Measurements from ENCODE around the gene ESYT3.
"Not testable (repeated sequence)": the region's sequence is repeated elsewhere in the genome, so short reads cannot be mapped to it uniquely, and the experiment has no call there.

The ESYT3 gene

DNA sequence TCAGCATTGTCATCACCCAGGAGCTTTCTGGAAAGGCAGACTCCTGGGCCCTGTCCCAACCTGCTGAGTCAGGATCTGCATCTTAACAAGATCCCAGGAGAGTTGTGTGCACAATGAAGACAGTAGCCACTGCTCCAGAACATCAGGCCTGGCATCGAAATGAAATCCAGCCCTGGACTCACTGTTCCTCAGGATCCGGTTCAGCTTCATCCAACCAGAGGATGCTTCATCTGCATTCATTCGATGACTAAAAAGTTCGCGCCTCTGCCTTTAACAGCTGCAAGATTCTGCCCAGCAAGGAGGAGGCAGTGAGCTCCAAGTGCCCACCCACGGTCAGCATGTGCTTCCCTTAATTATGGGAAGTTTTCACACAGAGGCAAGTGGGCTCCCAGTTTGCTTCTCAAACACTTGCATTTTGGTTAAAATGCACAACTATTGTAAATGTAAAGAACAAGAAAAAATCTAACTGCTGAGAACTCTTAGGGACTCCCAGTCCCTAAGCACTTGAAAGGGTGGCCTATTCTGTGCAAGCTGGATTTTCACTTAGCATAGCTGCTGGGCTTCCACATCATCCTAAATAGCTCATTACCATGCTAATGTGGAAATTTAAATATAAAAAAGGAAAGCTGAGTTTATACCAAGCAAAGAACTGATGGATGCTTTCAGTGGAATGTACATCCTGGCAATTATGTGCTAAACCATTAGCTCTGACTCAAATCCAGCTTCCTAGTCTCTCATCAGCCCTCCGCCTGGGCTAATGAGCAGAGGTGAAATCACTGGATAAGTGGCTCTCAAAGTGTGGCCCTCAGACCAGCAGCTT is 25.5 kb upstream of the ESYT3 start:
- no peak for DNase-seq (ENCODE audit: low read depth)

DNA sequence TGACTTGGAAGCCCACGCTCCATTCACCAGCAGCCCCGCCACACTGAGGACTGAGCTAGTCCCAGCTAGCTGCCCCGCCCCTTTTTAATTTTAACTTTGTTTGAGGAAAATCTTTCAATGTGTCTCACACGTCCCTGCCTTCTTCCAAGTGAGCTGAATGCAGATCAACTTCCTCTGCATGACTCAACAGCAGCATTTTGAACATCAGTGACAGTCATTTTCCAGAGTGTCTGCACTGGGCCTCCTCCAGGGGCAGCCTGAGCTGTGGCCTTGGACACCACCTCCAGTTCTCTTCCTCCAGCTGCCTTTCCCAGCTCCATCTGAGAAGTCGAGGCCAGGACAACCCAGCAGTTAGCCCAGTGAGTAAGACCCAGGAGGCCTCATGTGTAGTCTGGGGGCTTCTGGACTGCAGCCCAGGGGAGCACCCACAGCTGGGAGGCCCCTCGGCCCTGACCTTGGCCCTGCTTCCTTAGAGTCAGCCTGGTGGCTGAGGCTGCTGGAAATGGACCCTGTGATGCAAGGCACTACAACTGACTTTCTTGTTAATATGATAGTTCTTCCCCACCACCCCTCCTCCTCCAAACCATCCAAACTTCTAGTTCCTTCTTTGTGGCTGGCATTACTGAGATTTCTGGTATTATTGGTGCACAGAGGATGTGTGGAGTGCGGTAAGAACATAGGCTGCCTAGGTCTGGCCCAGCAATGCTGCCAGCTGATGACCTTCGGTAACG is 21.4 kb upstream of the ESYT3 start:
- DNase-seq (ENCODE audit: low read depth): no peak

DNA sequence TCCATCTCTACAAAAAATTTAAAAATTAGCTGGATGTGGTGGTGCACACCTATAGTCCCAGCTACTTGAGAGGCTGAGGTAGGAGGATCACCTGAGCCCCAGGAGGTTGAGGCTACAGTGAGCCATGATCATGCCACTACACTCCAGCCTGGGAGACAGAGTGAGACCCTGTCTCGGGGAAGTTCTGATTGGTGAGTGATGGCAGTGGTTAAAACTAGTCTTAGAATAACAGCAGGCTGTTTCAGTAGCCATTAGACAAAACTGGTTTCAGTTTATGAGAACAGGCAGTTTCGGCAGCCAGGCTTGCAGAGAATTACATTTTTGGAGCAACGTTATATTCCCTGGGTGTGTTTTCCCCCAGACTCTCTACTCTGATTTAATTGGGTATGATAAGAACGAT is 18.2 kb upstream of the ESYT3 start:
- not testable (repeated sequence) for DNase-seq (ENCODE audit: low read depth)

DNA sequence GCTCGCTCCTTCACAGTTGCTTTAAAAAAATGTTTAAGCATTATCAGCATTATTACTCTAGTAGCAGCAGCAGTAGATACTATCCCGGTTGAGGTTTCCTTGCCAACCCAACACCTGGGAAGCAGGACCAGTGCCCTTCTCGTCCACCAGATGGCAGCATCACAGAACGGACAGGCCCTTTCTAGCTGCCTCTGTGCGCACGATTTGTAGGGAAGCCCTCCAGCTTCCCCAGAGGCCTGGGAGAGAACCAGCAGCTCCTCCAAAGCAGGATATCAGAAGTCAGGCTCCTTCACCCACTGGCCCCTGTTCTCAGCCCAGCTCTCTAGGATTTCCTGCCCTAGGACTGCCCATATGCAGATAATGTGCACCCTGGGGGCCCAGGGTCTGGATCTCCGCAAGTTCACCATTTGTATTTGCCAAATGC is 16.8 kb upstream of the ESYT3 start:
- peak; percentile 27 for DNase-seq (ENCODE audit: low read depth)

DNA sequence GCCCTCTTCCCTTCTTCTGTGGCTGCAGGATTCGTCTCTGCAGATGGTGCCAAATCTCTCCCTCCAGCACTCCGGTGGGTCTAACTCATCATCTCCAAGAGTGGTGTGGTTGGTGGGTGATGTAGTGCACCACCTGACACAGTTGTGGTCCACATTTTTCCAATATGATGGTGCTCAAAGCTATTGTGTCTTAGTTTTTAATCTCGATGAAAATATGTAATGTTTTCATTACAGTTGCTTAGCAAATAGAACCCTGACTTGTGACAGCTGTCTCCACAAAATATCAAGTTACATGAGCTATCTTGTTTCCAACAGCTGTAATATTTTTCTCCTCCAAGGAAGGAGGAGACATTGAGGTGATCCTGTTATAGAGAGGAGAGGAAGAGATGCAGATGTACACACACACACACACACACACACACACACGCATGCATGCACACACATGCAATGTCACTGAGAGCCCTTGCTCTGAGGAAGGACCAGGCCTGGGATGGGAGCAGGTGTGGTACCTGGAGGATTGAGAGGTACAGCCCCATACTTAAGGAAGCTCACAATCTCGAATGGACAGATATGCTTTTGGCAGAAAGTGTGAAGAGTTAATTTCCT is 15.7 kb upstream of the ESYT3 start:
- DNase-seq (ENCODE audit: low read depth): no peak

DNA sequence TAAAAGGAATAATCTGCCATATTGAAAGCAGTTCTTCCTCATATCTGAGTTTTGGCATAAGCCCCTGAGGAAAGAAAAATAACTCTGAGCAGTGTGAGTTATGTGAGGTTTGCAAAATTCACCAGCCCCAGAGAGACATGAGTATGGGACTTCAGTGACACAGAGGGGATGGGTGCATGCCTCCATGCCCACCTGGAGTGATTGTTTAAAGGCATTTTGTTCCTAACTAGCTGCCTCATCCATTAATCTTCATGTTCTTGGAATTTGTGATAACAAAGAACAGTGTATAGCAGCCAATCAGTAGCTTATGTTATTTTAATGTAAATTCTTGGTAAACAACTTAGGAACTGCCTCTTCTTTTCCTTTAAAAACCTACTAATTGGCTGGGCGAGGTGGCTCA is 11.1 kb upstream of the ESYT3 start:
- no peak for DNase-seq (ENCODE audit: low read depth)

DNA sequence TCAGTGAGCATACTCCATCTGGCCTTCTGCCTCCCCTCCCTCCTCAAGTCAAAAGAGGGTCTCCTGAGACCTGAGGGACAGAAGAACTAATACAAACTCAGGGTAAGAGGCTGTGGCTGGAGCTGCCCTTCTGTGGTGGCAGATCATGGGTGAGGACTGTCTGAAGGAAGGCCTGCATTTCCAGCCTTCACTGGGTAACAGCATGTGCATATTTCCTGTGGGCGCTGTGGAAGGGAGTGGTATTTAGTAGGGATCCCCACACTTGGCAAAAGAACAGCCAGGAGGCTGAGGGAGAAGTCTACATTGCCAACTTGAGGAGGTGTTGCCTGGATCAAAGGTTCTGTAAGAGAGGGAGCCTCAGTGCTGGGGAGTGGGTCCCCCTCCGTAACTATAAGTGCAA is 10.1 kb upstream of the ESYT3 start:
- no peak for DNase-seq (ENCODE audit: low read depth)

DNA sequence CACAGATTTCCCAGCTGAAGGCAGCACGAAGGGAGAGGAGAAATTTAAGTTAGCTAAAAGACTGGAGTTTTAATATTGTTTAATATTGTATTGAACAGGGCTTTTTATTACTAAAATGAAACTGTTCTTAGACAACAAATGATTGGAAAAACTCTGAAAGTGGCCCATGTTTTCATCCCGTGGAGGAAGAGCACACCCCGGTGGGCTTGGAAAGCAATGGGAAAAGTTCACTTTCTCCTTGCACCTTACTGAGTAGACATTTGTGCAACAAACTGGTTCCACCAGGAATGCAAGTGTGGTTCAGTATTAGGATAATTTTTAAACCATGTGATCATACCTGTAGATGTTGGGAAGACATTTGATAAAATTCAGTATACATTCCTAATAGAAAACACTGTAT is 8.2 kb upstream of the ESYT3 start:
- no peak for DNase-seq (ENCODE audit: low read depth)

DNA sequence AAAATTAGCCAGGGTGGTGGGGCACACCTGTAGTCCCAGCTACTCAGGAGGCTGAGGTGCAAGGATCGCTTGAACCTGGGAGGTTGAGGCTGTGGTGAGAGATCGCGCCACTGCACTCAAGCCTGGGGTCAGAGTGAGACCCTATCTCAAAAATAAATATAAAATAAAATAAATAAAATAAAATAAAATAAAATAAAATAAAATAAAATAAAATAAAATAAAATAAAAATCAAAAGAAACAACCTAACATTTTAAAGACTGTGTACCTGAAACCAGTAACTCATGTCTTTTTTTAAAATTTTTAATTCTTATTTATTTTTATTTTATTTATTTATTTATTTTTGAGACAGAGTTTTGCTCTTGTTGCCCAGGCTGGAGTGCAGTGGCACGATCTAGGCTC is 7.7 kb upstream of the ESYT3 start:
- not testable (repeated sequence) for DNase-seq (ENCODE audit: low read depth)

DNA sequence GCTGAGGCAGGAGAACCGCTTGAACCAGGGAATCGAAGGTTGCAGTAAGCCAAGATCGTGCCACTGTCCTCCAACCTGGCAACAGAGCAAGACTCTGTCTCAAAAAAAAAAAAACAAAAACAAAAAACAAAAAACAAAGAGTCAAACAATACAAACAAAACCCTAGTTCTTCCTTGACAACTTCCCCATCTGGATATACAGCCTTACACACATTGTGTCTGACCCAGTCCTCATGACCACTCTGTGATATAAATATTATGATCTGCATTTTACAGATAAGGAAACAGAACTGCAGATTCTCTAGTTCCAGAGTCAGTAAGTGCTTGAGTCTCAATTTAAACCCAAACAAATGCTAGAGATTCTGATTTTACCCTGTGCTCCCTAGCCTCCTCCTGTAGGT is 4.8 kb upstream of the ESYT3 start:
- DNase-seq (ENCODE audit: low read depth): no peak

DNA sequence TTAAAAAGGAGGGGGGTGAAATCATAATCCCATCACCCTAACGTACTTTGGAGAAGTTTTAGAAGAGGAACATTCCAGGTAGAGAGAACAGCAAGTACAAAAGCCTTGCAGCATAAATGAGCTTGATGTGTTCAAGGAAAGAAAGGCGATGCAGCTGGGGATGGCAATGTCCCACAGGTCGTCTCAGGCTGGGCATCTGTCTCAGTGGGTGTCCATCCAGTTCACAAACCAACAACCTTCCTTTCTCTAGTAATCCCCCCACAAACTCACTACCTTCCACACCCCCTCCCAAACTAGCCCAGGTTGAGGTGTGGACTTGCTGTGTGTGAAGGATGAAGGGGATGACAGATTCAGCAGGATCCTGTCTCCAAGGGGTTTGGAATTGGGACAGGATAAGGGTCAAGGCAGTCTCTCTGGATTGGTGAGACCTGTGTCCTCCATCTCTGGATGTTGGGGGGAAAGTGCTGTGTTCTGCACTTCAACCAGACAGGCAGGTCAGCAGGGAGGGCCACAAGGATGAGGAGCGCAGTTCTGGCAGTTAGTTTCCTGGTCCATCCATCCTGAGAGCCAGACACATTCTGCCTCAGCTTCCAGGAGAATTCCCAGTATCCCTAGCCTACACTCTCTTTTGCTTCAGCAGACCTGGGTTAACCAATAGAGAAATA is 1.7 kb upstream of the ESYT3 start:
- no peak for DNase-seq (ENCODE audit: low read depth)

DNA sequence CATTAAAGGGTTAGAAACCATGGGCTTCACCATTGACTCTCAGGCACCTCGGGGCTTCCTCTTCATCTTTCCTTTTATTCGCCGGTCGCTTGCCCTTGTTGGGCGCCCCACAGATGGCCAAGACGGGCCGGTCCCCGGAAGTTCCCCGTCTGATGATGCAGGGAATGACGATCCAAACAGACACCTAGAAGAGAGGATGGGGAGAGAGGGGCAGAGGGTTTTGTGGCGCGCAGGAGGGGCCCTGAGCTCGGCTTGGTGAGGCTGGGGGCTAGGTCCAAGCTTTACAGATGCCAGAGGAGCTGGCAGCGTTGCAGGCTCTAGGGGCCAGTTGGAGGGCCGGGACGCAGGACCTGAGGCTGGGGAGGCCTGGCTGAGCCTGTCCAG is 532 bp upstream of the ESYT3 start:
- no peak for DNase-seq (ENCODE audit: low read depth)

DNA sequence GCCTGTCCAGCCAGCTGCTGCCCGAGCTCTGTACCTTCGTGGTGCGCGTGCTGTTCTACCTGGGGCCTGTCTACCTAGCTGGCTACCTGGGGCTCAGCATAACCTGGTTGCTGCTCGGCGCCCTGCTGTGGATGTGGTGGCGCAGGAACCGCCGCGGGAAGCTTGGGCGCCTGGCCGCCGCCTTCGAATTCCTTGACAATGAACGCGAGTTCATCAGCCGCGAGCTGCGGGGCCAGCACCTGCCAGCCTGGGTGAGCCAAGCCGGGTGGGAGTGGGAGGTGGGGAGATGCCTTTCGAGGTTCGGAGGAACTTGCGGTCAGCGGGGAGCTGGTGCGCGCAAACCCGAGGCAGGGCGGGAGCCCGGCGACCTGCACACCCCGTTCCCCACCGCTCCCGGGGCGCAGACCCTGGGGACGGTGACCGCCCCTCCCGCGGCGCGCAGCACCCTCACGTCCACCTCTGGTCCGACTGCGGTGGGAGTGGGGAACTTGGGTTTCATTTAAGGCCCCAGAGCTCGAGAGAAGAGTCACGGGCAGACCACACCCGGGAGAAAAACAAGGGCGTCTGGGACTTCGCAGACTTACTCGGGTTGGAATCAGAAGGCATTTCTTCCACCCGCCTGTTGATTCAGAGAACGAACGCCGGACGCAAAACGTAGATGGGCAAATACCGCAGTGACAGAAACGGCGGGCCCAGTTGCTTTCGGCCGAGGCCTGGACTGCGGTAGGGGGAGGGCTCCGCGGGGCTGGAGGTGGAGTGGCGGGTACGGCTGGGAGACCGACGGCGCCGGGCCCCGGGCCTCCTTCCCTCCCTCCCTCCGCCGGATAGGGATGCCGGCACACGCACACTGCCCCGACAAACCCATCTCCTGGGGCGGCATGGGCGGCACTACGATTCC is 708 bp downstream of the ESYT3 start:
- DNase-seq (ENCODE audit: low read depth): no peak

DNA sequence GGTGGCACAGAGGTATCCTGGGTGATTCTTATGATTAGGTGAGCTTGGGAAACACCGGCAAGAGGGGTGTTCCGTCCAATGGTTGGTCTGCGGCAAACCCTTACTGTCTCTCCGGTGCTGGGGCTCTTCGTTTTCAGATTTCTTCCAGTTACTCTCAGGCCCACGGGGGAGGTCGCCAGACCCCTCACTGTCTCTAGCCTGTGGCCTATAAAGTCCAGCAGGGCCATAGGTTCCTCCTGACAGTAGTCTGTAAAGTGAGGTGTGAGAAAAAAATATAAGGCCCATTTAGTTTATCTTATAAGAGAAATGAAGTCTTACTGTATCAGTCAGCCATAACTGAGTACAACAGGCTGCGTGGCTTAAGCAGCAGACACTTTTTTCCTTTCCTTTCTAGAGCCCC is 1.4 kb downstream of the ESYT3 start:
- no peak for DNase-seq (ENCODE audit: low read depth)

DNA sequence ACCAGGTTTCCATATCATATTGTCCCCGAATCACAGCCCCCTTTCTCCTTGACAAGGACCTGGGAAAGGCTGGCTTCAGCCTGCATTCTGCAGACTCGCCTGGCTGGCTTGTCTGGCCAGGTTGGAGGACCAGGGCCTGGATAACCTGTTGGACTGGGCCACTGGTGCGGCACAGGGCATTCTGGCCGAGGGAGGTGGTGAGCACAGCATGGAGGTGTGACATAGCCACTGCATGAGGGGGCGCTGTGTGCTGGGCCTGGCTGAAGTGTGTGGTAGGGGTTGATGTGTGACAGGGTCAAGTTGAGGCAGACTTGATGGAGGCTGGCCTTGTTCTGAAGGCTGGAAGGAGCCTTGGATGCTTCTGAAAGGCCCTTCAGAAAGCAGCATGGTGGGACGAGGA is 2.9 kb downstream of the ESYT3 start:
- no peak for DNase-seq (ENCODE audit: low read depth)

DNA sequence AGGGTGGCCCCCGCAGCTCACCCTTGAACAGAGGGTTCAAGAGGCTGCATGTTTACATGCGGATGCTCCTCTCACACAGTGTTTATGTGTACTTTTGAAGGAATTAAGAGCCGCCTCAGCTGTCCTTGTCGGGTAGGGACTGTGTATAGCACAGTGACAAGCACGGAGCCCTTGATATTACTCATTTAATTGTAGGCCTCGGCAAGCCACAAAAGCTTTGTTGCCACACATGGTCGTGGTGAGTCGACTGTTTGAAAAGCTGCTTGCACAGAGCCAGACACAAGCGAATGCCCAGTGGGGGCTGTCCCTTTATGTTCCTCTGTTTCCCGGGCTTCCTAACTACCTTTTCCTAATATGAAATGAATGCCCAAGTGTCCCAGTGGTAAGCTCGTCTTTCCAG is 4.5 kb downstream of the ESYT3 start:
- DNase-seq (ENCODE audit: low read depth): no peak

DNA sequence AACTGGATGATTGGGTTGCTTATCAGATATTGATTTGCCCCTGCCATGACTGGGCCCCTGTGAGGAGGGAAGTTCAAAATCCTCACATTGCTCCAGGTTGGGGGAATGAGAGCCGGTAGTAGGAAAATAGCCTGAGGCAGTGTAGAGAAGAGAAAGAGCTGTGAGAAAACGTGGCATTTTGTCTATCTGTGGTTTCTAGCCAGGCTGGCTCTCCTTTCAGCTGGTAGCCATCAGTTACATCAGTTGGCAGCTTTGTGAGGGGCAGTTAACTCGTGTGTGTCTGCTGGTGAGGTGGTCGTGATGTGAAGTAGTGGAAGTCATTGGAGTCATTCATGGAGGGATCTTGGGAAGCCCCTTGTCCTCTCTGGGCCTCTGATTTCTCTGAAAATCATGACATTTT is 5.2 kb downstream of the ESYT3 start:
- DNase-seq (ENCODE audit: low read depth): no peak

DNA sequence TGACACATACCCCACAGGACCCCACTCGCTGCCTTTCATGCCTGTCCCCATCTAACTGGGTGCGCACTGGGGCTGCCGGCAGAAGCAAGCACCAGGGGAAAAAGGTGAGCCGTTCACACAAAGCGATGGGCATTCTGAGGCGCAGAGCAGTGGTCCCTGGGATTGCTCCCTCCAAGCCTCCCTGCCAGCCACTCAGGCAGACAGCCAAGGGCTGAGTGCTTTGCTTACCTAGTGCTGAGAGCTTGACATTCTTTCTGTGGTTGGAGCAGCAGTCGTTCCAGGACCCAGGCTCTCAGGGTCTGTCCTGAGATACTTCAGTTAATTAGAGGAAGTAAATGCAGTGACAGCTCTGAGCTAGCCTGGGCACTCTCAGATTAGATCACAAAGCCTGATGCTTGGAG is 5.7 kb downstream of the ESYT3 start:
- no peak for DNase-seq (ENCODE audit: low read depth)

DNA sequence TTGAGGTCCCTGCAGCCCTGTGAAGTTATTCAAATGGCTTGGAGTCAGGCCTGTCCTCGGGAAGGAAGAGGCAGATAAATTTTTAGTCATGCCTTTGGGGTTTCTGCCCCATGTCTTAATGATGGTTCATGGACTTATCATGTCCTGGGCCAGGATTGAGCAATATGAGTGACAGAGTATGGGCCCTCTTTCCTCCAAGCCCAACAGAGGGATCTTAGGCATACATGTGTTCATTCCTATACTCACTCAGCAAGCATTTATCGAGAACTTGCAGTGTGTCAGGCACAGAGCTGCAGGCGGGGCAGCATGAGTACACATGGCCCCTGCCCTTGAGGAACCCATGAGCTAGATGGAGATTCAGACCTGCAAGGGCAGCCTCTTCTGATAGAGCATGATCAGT is 6.2 kb downstream of the ESYT3 start:
- no peak for DNase-seq (ENCODE audit: low read depth)

DNA sequence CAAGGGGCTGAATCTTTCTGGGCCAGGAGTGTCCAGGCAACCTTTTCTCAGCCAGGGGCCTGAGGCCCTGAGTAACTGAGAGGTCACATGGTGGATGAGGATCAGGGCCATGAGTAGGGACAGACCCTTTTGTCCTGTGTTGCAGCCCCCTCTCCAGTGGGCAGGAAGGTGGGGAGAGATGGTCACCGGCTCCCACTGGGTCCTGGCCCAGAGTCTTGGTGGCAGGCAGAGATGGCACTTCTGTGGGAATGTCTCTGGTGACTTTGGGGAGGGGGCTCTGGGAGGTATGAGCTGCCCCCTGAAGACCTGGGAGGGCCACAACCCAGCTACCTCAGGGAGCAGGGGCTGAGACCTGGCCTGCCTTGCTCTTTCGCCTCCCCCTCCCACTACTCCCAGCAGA is 6.8 kb downstream of the ESYT3 start:
- DNase-seq (ENCODE audit: low read depth): no peak

DNA sequence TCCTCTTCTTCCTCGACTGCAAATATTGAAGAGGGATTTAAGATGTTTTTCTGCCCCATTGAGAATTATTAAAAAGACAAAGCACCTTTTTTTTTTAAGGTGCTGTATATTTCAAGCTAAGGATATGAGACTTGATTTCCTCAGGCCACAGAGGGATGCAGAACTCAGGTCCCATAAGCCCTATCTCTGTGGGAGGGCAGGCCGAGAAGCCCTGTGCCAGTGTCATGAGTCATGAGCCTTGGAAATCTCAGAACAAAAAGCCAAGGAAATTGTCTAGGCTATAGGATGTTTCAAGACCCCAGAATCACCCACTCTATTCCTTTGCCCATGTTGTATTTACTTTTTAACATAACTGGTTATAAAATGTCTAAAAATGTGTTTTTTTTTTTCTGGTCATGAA is 7.3 kb downstream of the ESYT3 start:
- DNase-seq (ENCODE audit: low read depth): no peak

DNA sequence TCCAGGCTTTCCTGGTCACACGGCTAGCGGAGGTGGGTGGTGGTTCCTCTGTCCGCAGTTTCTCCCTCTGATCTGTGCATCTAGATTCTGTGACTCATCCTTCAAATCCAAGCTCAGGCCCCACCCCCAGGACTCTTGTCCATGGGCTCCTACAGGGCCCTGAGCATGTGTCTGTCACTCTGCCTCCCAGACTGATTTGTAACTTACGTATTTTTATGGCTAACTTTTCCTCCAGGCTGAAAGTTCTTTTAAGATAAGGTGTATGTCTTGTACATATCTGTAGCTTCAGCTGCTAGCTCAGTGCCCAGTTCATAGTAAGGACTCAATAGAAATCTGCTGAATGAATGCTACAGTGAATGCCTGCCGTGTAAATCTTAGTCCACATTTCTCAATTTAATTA is 8.0 kb downstream of the ESYT3 start:
- no peak for DNase-seq (ENCODE audit: low read depth)
